CD14-positive monocyte (primary cell): Measurements from ENCODE around the gene CSNK1G2. TPM values are rescaled to one million over a fixed set of nuclear protein-coding genes. Genes with fewer than 3 reads are reported as not detected.

ENCODE experiments used
- DNase-seq, 3 donors: peaks; one replicate each; pipeline ENCODE4 v3.0.0-alpha.2; 2011 to 2022
- H2AFZ ChIP-seq: 2 replicates; pipeline ENCODE4 v1.6.0; 2012; ENCODE audit warnings: mild to moderate bottlenecking, low read depth, low read length, inconsistent platforms; ENCODE audit not compliant: insufficient read depth, poor library complexity, severe bottlenecking
- H3K27ac ChIP-seq, 2 donors: 1 replicate in 1 of 2; 2 replicates in 1 of 2; pipeline ENCODE4 v1.5.1; 2012 to 2013; ENCODE audit warnings: low read length in 2 of 2, control low read depth in 1 of 2, inconsistent platforms in 1 of 2, low read depth in 1 of 2, mild to moderate bottlenecking in 1 of 2
- H3K27me3 ChIP-seq, 2 donors: one replicate each; pipeline versions ENCODE4 v1.6.0 to v1.6.1; 2011 to 2013; ENCODE audit warnings: low read length in 2 of 2; ENCODE audit not compliant: control insufficient read depth in 2 of 2, insufficient read depth in 2 of 2
- H3K36me3 ChIP-seq, 2 donors: replicated peaks in 1 of 2; 1 replicate in 1 of 2; 2 replicates in 1 of 2; pipeline versions ENCODE4 v1.5.1 to v1.6.1; 2012 to 2013; ENCODE audit warnings: low read length in 2 of 2, control low read depth in 1 of 2, inconsistent platforms in 1 of 2, mild to moderate bottlenecking in 1 of 2; ENCODE audit not compliant: insufficient read depth in 2 of 2, control insufficient read depth in 1 of 2
- H3K4me1 ChIP-seq, 2 donors: 1 replicate in 1 of 2; 2 replicates in 1 of 2; pipeline versions ENCODE4 v1.5.1 to v1.6.1; 2012 to 2013; ENCODE audit warnings: low read length in 2 of 2, control low read depth in 1 of 2, inconsistent platforms in 1 of 2, mild to moderate bottlenecking in 1 of 2, moderate library complexity in 1 of 2; ENCODE audit not compliant: insufficient read depth in 2 of 2, control insufficient read depth in 1 of 2
- H3K4me2 ChIP-seq: replicated peaks from 2 replicates; pipeline ENCODE3; 2012; ENCODE audit warnings: low read length, moderate library complexity, mild to moderate bottlenecking; ENCODE audit not compliant: poor library complexity, severe bottlenecking; ENCODE audit errors: extremely low read depth
- H3K4me3 ChIP-seq, 3 experiments: fragments of 200-600 bp in 1 of 3; sonication (generic) in 1 of 3; replicated peaks in 1 of 3; 1 replicate in 2 of 3; 2 replicates in 1 of 3; pipeline ENCODE4 v1.5.1; 2011 to 2013; ENCODE audit warnings: low read length in 3 of 3, mild to moderate bottlenecking in 3 of 3, control low read depth in 2 of 3, low read depth in 2 of 3, inconsistent platforms in 1 of 3, moderate library complexity in 1 of 3
- H3K79me2 ChIP-seq: 2 replicates; pipeline ENCODE4 v1.6.0; 2012; ENCODE audit warnings: mild to moderate bottlenecking, control low read depth, inconsistent platforms, low read length, moderate library complexity; ENCODE audit not compliant: insufficient read depth
- H3K9ac ChIP-seq: 2 replicates; pipeline ENCODE4 v1.6.0; 2017; ENCODE audit warnings: low read length, mild to moderate bottlenecking; ENCODE audit not compliant: insufficient read depth, poor library complexity, severe bottlenecking
- H3K9me3 ChIP-seq, 2 donors: replicated peaks in 1 of 2; 1 replicate in 1 of 2; 2 replicates in 1 of 2; pipeline versions ENCODE4 v1.5.1 to v1.6.1; 2012 to 2013; ENCODE audit warnings: low read length in 2 of 2, control low read depth in 1 of 2; ENCODE audit not compliant: control insufficient read depth in 1 of 2, insufficient read depth in 1 of 2
- H4K20me1 ChIP-seq: 2 replicates; pipeline ENCODE4 v1.6.0; 2012; ENCODE audit warnings: mild to moderate bottlenecking, low read length, control low read depth, moderate library complexity; ENCODE audit not compliant: insufficient read depth
- H3K27ac Mint-ChIP-seq, 7 donors: one replicate each; pipeline ENCODE4 v1.8.0; 2020; ENCODE audit warnings: mild to moderate bottlenecking in 7 of 7, mixed read lengths in 7 of 7, moderate library complexity in 6 of 7, inconsistent platforms in 2 of 7
- H3K27me3 Mint-ChIP-seq, 3 donors: one replicate each; pipeline ENCODE4 v1.8.0; 2021 to 2022; ENCODE audit warnings: low read depth in 3 of 3, mild to moderate bottlenecking in 3 of 3, mixed read lengths in 3 of 3, moderate library complexity in 3 of 3, inconsistent platforms in 1 of 3
- H3K36me3 Mint-ChIP-seq, 2 donors: one replicate each; pipeline ENCODE4 v1.8.0; 2020; ENCODE audit warnings: mixed read lengths in 2 of 2, inconsistent platforms in 1 of 2, mild to moderate bottlenecking in 1 of 2
- H3K4me1 Mint-ChIP-seq: one replicate; pipeline ENCODE4 v1.8.0; 2020; ENCODE audit warnings: mild to moderate bottlenecking, mixed read lengths
- H3K4me3 Mint-ChIP-seq, 2 donors: one replicate each; pipeline ENCODE4 v1.8.0; 2020; ENCODE audit warnings: mild to moderate bottlenecking in 2 of 2, mixed read lengths in 2 of 2, moderate library complexity in 1 of 2
- H3K9me3 Mint-ChIP-seq, 7 donors: one replicate each; pipeline ENCODE4 v1.8.0; 2020 to 2022; ENCODE audit warnings: mixed read lengths in 7 of 7, mild to moderate bottlenecking in 6 of 7, moderate library complexity in 6 of 7, inconsistent platforms in 2 of 7
- CTCF ChIP-seq: fragments of 200-600 bp; IDR thresholded peaks from one replicate; pipeline ENCODE4 v1.8.0; 2022; ENCODE audit warnings: antibody characterized with exemption, mild to moderate bottlenecking
- WGBS: methylation state at CpG from one replicate; pipeline ENCODE4 v1.1.5; 2013; ENCODE audit warnings: missing lambda C conversion rate; ENCODE audit not compliant: insufficient coverage; 5-methylcytosine and 5-hydroxymethylcytosine counted together
- intact Hi-C, 2 donors: fragments of 100-400 bp; cut with micrococcal nuclease; formaldehyde crosslinking; loops; one replicate each; pipeline versions ENCODE4 v1.15.0 to v1.15.1; 2023
- polyA plus RNA-seq, 3 donors: library from polyadenylated mRNA; depleted of rRNA in 1 of 3; unstranded in 2 of 3; stranded (reverse) in 1 of 3; fragments of 300-500 nt in 2 of 3; fragments of >200 nt in 1 of 3; fragmentation: Illumina TruSeq in 2 of 3; gene quantifications; 1 replicate in 2 of 3; 2 replicates in 1 of 3; pipeline ENCODE4 v1.2.3, GENCODE V29; 2012 to 2021

Gene CSNK1G2
- polyA plus RNA-seq, 3 donors, result 10.8 to 215 (median 20.3) TPM

- Mint-ChIP-seq H3K9me3 (no peaks in the 10 kb centered on the region), H3K36me3 (no peaks in the 10 kb centered on the region), H3K27ac (peak overlapping the region; percentile 99 to 100 (median 99)), H3K4me3 (no peak overlapping the region), H3K27me3 (peaks cover 0 to 2% (median 0%) of the 10 kb centered on the region in 3 donors), H3K4me1 (peaks cover 50% of the 10 kb centered on the region)
- Histone ChIP-seq H3K9me3 (no peaks in the 10 kb centered on the region), H3K36me3 (no peaks in the 10 kb centered on the region), H4K20me1 (peaks cover 10% of the 10 kb centered on the region), H3K27ac (peak overlapping the region; percentile 96 to 99), H3K27me3 (no peaks in the 10 kb centered on the region), H3K79me2 (peaks cover 24% of the 10 kb centered on the region), H3K4me3 (no peak overlapping the region), H2AFZ (no peak overlapping the region), H3K4me1 (peaks cover 56 to 70% of the 10 kb centered on the region in 2 donors), H3K9ac (no peak overlapping the region), H3K4me2 (no peak overlapping the region)
- no peak for TF ChIP-seq CTCF
- intact Hi-C loops, result loop anchor here in 1 of 2 donors (5.0 kb wide), 1 partner anchor 189 kb away; no protein-coding TSS in a partner anchor
- WGBS, result 84% methylated on average over 4 of the region's 6 CpGs
- no peak for DNase-seq
These were observed 38.0 kb upstream of the CSNK1G2 start for GRCh38 chr19:1902923-1903322.

- peak overlapping the region in 1 of 3 experiments; percentile 76 for H3K4me3 ChIP-seq
- H3K9ac ChIP-seq, result peak overlapping the region; percentile 77
- Mint-ChIP-seq H3K9me3 (no peaks in the 10 kb centered on the region), H3K36me3 (peaks cover 2 to 8% of the 10 kb centered on the region in 2 donors), H3K4me3 (peak overlapping the region; percentile 58 to 64), H3K4me1 (peaks cover 53% of the 10 kb centered on the region), H3K27ac (peak overlapping the region; percentile 92 to 100 (median 94)), H3K27me3 (peaks cover 0 to 2% (median 0%) of the 10 kb centered on the region in 3 donors)
- peak overlapping the region; percentile 79 to 99 for H3K27ac ChIP-seq
- peaks cover 52 to 72% of the 10 kb centered on the region in 2 donors for H3K4me1 ChIP-seq
- H3K27me3 ChIP-seq, result no peaks in the 10 kb centered on the region
- peaks cover 26% of the 10 kb centered on the region for H4K20me1 ChIP-seq
- no peak overlapping the region for H2AFZ ChIP-seq
- DNase-seq, result no peak
- peaks cover 38% of the 10 kb centered on the region for H3K79me2 ChIP-seq
- WGBS, result 27% methylated on average over 7 of the region's 8 CpGs
- no peak for TF ChIP-seq CTCF
- no peaks in the 10 kb centered on the region for H3K9me3 ChIP-seq
- peak overlapping the region; percentile 77 for H3K4me2 ChIP-seq
- intact Hi-C loops, result loop anchor here in 1 of 2 donors (1.0 to 5.0 kb wide), 2 partner anchors 9 to 188 kb away; no protein-coding TSS in a partner anchor
- no peaks in the 10 kb centered on the region for H3K36me3 ChIP-seq
These were observed 36.2 kb upstream of the CSNK1G2 start for GRCh38 chr19:1904860-1905109.
